Neuron (in vitro differentiated cells): ENCODE measurements around the gene UBE2I.
"Not testable (repeated sequence)": the region's sequence is repeated elsewhere in the genome, so short reads cannot be mapped to it uniquely, and the experiment has no call there.

Source experiments
- H2AFZ ChIP-seq: one replicate; pipeline ENCODE4 v1.6.1; 2013; ENCODE audit warnings: low read depth, mild to moderate bottlenecking, inconsistent platforms, low read length, moderate library complexity
- H3K27me3 ChIP-seq: one replicate; pipeline ENCODE4 v1.6.1; 2013; ENCODE audit warnings: low read length; ENCODE audit not compliant: insufficient read depth
- H3K36me3 ChIP-seq: one replicate; pipeline ENCODE4 v1.6.1; 2013; ENCODE audit warnings: low read length; ENCODE audit not compliant: insufficient read depth
- H3K4me1 ChIP-seq: one replicate; pipeline ENCODE4 v1.6.1; 2013; ENCODE audit warnings: low read length; ENCODE audit not compliant: insufficient read depth
- H3K4me3 ChIP-seq: 2 replicates; pipeline ENCODE4 v1.5.1; 2013; ENCODE audit warnings: mild to moderate bottlenecking, low read length, moderate library complexity
- H3K9me3 ChIP-seq: one replicate; pipeline ENCODE4 v1.6.1; 2013; ENCODE audit warnings: low read length

UBE2I gene

GRCh38 chr16:1292208-1292607, 17.2 kb upstream of the UBE2I start:
- not testable (repeated sequence) for H3K4me3 ChIP-seq, H2AFZ ChIP-seq, H3K36me3 ChIP-seq, H3K9me3 ChIP-seq
- Histone ChIP-seq H3K27me3 (peaks cover 44% of the 10 kb centered on the region), H3K4me1 (peaks cover 13% of the 10 kb centered on the region)

DNA sequence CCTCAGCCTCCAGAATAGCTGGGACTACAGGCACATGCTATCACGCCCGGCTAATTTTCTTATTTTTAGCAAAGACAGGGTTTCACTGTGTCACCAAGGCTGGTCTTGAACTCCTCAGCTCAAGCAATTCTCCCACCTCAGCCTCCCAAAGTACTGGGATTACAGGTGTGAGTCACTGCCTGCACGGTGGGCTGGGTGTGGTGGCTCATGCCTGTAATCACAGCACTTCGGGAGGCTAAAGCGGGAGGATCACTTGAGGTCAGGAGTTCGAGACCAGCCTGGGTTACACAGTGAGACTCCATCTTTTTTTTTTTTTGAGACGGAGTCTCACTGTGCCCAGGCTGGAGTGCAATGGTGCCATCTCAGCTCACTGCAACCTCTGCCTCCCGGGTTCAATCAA, 16.6 kb upstream of the UBE2I start:
- peaks cover 13% of the 10 kb centered on the region for H3K4me1 ChIP-seq
- not testable (repeated sequence) for H3K4me3 ChIP-seq

GRCh38 chr16:1293921-1294656, 15.3 kb upstream of the UBE2I start:
- H2AFZ ChIP-seq = no peak overlapping the region
- no peaks in the 10 kb centered on the region for H3K9me3 ChIP-seq
- no peak overlapping the region for H3K4me3 ChIP-seq
- peaks cover 27% of the 10 kb centered on the region for H3K27me3 ChIP-seq
- H3K36me3 ChIP-seq = no peaks in the 10 kb centered on the region
- peaks cover 13% of the 10 kb centered on the region for H3K4me1 ChIP-seq

More for the DNA sequence above, 16.6 kb upstream of the UBE2I start:
- not testable (repeated sequence) for H3K36me3 ChIP-seq, H2AFZ ChIP-seq, H3K9me3 ChIP-seq
- peaks cover 38% of the 10 kb centered on the region for H3K27me3 ChIP-seq

GRCh38 chr16:1295465-1295864, 14.0 kb upstream of the UBE2I start:
- Histone ChIP-seq H2AFZ (no peak overlapping the region), H3K4me1 (peaks cover 3% of the 10 kb centered on the region), H3K9me3 (no peaks in the 10 kb centered on the region), H3K27me3 (peaks cover 17% of the 10 kb centered on the region), H3K4me3 (no peak overlapping the region), H3K36me3 (no peaks in the 10 kb centered on the region)

DNA sequence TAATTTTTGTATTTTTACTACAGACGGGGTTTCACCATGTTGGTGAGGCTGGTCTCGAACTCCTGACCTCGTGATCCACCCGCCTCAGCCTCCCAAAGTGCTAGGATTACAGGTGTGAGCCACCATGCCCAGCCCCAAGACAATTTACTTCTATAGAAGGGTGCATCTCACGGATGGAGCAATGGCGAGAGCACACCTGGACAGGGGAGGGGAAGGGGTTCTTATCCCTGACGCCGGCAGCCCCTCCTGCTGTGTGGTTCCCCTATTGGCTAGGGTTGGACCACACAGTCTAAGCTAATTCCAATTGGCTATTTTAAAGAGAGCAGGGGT, 12.8 kb upstream of the UBE2I start:
- H2AFZ ChIP-seq, H3K36me3 ChIP-seq, H3K4me1 ChIP-seq, H3K4me3 ChIP-seq, H3K9me3 ChIP-seq: not testable (repeated sequence)
- H3K27me3 ChIP-seq = peaks cover 17% of the 10 kb centered on the region

GRCh38 chr16:1297018-1297696, 12.3 kb upstream of the UBE2I start:
- Histone ChIP-seq H2AFZ (no peak overlapping the region), H3K4me1 (peaks cover 8% of the 10 kb centered on the region), H3K36me3 (no peaks in the 10 kb centered on the region), H3K4me3 (no peak overlapping the region), H3K9me3 (no peaks in the 10 kb centered on the region), H3K27me3 (peaks cover 16% of the 10 kb centered on the region)

- Histone ChIP-seq H3K36me3 (no peaks in the 10 kb centered on the region), H3K4me1 (peaks cover 8% of the 10 kb centered on the region), H3K27me3 (peaks cover 19% of the 10 kb centered on the region), H3K4me3 (no peak overlapping the region), H2AFZ (no peak overlapping the region), H3K9me3 (no peaks in the 10 kb centered on the region)
Observed at GRCh38 chr16:1298406-1298805, 11.0 kb upstream of the UBE2I start.

GRCh38 chr16:1299012-1299867, 10.2 kb upstream of the UBE2I start:
- no peaks in the 10 kb centered on the region for H3K9me3 ChIP-seq
- no peak overlapping the region for H3K4me3 ChIP-seq
- no peaks in the 10 kb centered on the region for H3K36me3 ChIP-seq
- no peak overlapping the region for H2AFZ ChIP-seq
- peaks cover 4% of the 10 kb centered on the region for H3K4me1 ChIP-seq
- H3K27me3 ChIP-seq = peaks cover 19% of the 10 kb centered on the region

DNA sequence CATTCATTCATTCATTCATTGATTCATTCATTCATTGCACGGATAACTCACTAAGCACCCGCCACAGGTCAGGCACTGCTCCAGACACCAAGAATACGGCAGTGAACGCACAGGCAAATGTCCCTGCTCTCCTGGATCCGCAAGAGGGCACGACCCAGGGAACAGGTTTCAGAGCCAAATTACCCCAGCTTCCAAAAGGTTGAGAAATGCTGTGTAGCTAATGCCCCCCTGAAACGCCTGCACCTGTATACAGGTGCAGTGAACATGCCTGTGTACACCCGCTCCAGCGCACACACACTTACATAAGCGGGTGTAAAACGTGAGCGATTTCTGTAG, 9.6 kb upstream of the UBE2I start:
- Histone ChIP-seq H3K4me3 (no peak overlapping the region), H3K27me3 (peaks cover 19% of the 10 kb centered on the region), H2AFZ (no peak overlapping the region), H3K4me1 (peaks cover 4% of the 10 kb centered on the region), H3K9me3 (no peaks in the 10 kb centered on the region), H3K36me3 (no peaks in the 10 kb centered on the region)

GRCh38 chr16:1300664-1301476, 8.6 kb upstream of the UBE2I start:
- Histone ChIP-seq H3K9me3 (no peaks in the 10 kb centered on the region), H2AFZ (no peak overlapping the region), H3K4me3 (no peak overlapping the region), H3K27me3 (peaks cover 19% of the 10 kb centered on the region), H3K4me1 (peaks cover 4% of the 10 kb centered on the region), H3K36me3 (no peaks in the 10 kb centered on the region)

DNA sequence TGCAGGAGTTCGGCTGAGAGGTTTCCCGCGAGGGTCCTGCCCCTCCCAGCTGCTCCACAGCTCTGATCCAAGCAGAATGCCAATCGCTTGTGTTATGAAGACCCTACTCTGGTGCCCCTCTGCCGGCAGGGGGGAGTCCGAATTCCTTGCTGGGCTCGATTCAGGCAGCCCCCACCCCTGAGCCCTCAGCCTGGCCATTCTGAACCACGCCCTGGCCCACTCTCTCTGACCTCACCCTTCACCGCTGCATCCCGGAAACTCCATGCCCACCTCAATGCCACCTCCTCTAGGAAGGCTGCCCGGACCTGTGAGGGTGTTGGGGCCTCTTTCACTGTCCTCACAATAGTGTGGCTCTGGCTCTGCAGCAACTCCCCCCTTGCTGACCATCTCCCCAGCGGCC, 7.9 kb upstream of the UBE2I start:
- H3K4me3 ChIP-seq = no peak overlapping the region
- H3K36me3 ChIP-seq = no peaks in the 10 kb centered on the region
- no peaks in the 10 kb centered on the region for H3K9me3 ChIP-seq

DNA sequence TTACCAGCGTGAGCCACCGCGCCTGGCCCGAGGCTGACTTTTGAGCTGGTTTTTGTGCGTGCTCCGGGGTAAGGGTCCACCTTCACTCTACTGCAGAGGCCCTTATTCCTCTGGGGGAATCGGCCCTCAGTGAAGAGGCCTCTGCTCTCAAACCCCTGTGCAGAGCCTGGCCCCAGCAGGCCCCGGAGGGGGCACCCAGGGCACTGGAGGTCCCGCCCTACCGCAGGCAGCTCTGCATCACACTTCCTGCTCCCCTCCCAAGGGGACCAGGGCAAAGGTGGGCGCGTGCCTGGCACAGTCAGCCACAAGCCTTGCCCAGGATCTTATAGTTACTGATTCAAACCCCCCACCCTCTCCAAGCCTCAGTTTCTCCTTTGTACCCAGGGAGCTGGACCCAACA, 3.6 kb upstream of the UBE2I start:
- no peaks in the 10 kb centered on the region for H3K9me3 ChIP-seq
- H3K4me3 ChIP-seq = no peak overlapping the region

More for the DNA sequence above, 7.9 kb upstream of the UBE2I start:
- H3K27me3 ChIP-seq = peaks cover 19% of the 10 kb centered on the region
- no peak overlapping the region for H2AFZ ChIP-seq
- peaks cover 4% of the 10 kb centered on the region for H3K4me1 ChIP-seq

DNA sequence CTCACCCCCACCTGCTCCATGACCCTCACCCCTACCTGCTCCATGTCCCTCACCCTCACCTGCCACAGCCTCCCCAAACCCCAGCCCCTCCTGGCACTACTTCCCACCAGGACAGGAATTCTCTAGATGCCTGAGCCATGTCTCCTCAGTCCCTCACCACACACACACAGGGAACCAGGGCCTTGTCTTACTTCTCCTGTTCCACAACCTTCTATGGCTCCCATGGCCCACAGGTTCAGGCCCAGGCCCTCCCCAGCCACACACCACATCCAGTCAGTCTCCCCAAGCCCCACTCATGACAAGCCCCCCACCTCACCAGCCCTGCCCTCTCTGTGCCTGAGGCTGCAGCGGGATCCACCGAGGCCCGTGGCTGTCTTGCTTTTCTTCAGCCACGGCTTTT, 3.1 kb upstream of the UBE2I start:
- Histone ChIP-seq H3K4me1 (peaks cover 12% of the 10 kb centered on the region), H3K27me3 (peaks cover 7% of the 10 kb centered on the region), H3K36me3 (no peaks in the 10 kb centered on the region), H3K9me3 (no peaks in the 10 kb centered on the region), H3K4me3 (no peak overlapping the region), H2AFZ (no peak overlapping the region)

More for the DNA sequence above, 3.6 kb upstream of the UBE2I start:
- no peak overlapping the region for H2AFZ ChIP-seq
- H3K27me3 ChIP-seq = peaks cover 9% of the 10 kb centered on the region
- no peaks in the 10 kb centered on the region for H3K36me3 ChIP-seq
- H3K4me1 ChIP-seq = peaks cover 9% of the 10 kb centered on the region
